Kidney (tissue), 14 donors: Measurements from ENCODE around the gene L3MBTL4. TPM values are rescaled to one million over a fixed set of nuclear protein-coding genes. Genes with fewer than 3 reads are reported as not detected.

ENCODE experiments used
- DNase-seq, 5 donors: peaks; one replicate each; pipeline ENCODE4 v3.0.0-alpha.2; 2013 to 2020
- FAIRE-seq: peaks from 2 replicates; lab custom pipeline; 2012; peaks lifted over from hg19 to GRCh38; lab: Jason Lieb, UNC
- H3K27ac ChIP-seq, 2 donors: one replicate each; pipeline ENCODE4 v1.7.0; 2013; ENCODE audit warnings: low read depth in 2 of 2, low read length in 2 of 2, inconsistent platforms in 1 of 2
- H3K27me3 ChIP-seq: one replicate; pipeline ENCODE4 v1.7.1; 2013; ENCODE audit warnings: low read length, inconsistent platforms; ENCODE audit not compliant: control insufficient read depth, insufficient read depth
- H3K36me3 ChIP-seq, 3 donors: one replicate each; pipeline versions ENCODE4 v1.7.0 to v1.7.1; 2013; ENCODE audit warnings: low read length in 3 of 3, control low read depth in 1 of 3, inconsistent platforms in 1 of 3; ENCODE audit not compliant: insufficient read depth in 3 of 3, control insufficient read depth in 2 of 3
- H3K4me1 ChIP-seq, 3 donors: one replicate each; pipeline versions ENCODE4 v1.7.0 to v1.7.1; 2013; ENCODE audit warnings: low read length in 3 of 3, inconsistent platforms in 1 of 3, low read depth in 1 of 3; ENCODE audit not compliant: control insufficient read depth in 2 of 3, insufficient read depth in 2 of 3
- H3K4me3 ChIP-seq, 3 donors: one replicate each; pipeline versions ENCODE4 v1.7.0 to v1.8.1; 2013; ENCODE audit warnings: low read length in 3 of 3, control low read depth in 1 of 3, inconsistent platforms in 1 of 3
- H3K9ac ChIP-seq, 3 donors: one replicate each; pipeline versions ENCODE4 v1.7.0 to v1.7.1; 2013; ENCODE audit warnings: low read length in 3 of 3, control low read depth in 1 of 3, inconsistent platforms in 1 of 3
- H3K9me3 ChIP-seq, 3 donors: one replicate each; pipeline versions ENCODE4 v1.7.0 to v1.7.1; 2013; ENCODE audit warnings: low read length in 3 of 3, control low read depth in 1 of 3, inconsistent platforms in 1 of 3; ENCODE audit not compliant: control insufficient read depth in 2 of 3, insufficient read depth in 1 of 3
- intact Hi-C: fragments of 100-400 bp; cut with DNase I; formaldehyde crosslinking; loops from one replicate; pipeline ENCODE4 v1.11.1; 2022
- polyA plus RNA-seq: library from polyadenylated mRNA; stranded (reverse); fragments of 350-450 nt; fragmentation: Illumina TruSeq; extraction: RNeasy Lipid Tissue Mini Kit (QIAGEN cat#74804); gene quantifications from one replicate; pipeline ENCODE4 v1.2.3, GENCODE V29; 2014; ENCODE audit warnings: low read depth, low replicate concordance; ENCODE audit not compliant: insufficient read depth
- total RNA-seq: library from RNA; stranded (reverse); fragmentation: NEBNext Ultra II Directional; extraction: Animal tissue kit (Norgen Biotek cat#: 25700); gene quantifications from one replicate; pipeline ENCODE4 v1.2.1, GENCODE V29; 2021
- TF ChIP-seq, protein P1 (sequence below): IDR thresholded peaks from 3 replicates; pipeline ENCODE4 v1.5.1; 2012; ENCODE audit warnings: mild to moderate bottlenecking, moderate library complexity, borderline replicate concordance; ENCODE audit not compliant: insufficient read depth; ENCODE audit errors: extremely low read depth
- donor health status: control.
- donor health status: control.
- donor health status: control.
- donor health status: control.
- donor health status: control.
- donor health status: DM: yes; HTN: yes; CAD: no.
- donor health status: Normal renal cell carcinoma (clear cell type).

The L3MBTL4 gene
- total and polyA plus RNA-seq, 2 donors from 2014 or later, result 3.9 to 15.2 TPM

DNA sequence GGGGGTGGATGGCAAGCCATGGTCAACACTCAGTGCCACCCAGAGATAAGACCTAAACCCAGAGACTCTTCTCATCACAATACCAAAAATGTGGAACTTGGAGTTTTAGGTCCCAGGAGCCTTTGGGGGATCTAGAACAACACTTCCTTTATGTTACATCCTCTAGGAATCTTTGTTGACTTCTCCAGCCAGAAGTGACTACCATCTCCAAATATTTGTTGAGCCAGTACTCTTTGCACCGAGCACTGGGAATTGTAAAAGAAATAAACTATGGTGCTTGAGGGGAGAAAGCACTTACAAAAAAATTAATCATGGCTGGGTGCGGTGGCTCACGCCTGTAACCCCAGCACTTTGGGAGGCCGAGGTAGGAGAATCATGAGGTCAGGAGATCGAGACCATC, 399.3 kb downstream of the L3MBTL4 start:
- FAIRE-seq, result no peak
- Histone ChIP-seq H3K9ac (no peak overlapping the region), H3K4me3 (no peak overlapping the region), H3K9me3 (no peaks in the 10 kb centered on the region), H3K4me1 (no peaks in the 10 kb centered on the region), H3K36me3 (no peaks in the 10 kb centered on the region), H3K27ac (no peak overlapping the region), H3K27me3 (no peaks in the 10 kb centered on the region)
- intact Hi-C loops, result no loop called here
- no peak for DNase-seq
- TF ChIP-seq, protein P1, sequence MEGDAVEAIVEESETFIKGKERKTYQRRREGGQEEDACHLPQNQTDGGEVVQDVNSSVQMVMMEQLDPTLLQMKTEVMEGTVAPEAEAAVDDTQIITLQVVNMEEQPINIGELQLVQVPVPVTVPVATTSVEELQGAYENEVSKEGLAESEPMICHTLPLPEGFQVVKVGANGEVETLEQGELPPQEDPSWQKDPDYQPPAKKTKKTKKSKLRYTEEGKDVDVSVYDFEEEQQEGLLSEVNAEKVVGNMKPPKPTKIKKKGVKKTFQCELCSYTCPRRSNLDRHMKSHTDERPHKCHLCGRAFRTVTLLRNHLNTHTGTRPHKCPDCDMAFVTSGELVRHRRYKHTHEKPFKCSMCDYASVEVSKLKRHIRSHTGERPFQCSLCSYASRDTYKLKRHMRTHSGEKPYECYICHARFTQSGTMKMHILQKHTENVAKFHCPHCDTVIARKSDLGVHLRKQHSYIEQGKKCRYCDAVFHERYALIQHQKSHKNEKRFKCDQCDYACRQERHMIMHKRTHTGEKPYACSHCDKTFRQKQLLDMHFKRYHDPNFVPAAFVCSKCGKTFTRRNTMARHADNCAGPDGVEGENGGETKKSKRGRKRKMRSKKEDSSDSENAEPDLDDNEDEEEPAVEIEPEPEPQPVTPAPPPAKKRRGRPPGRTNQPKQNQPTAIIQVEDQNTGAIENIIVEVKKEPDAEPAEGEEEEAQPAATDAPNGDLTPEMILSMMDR, result no peak

DNA sequence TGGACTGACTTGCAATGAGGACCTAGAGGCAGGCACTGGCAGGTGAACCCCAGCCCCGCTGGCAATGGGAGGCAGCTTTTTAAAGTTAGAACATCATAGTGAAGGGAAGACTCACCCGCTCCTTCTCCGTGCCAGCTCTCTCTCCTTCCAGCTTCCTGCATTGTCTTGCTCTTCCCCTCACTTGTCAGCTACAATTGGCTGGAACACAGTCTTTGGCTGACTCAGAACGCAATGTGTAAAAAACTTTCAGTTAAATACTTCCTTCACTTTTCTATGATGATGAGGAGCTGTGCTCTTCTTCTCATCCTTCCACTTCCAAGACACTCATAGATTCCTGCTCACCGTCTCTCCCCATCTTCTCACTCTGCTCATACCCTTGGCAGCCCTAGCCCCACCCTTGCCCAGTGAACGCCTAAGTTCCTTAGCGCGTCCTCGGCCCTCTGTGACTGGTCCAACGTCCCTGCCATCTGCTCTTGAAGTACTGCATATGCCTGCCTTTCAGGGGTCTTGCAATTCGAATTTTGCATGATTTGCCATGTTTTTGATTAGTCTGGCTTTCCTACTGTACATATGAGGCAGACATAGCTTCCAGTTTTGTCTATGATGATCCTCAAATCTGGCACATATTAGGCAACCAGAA, 401.4 kb downstream of the L3MBTL4 start:
- TF ChIP-seq, protein P1, result no peak
- Histone ChIP-seq H3K9ac (no peak overlapping the region), H3K27ac (no peak overlapping the region), H3K4me1 (no peaks in the 10 kb centered on the region), H3K36me3 (no peaks in the 10 kb centered on the region), H3K4me3 (no peak overlapping the region), H3K27me3 (no peaks in the 10 kb centered on the region), H3K9me3 (no peaks in the 10 kb centered on the region)
- no peak for FAIRE-seq
- intact Hi-C loops, result no loop called here
- no peak for DNase-seq

DNA sequence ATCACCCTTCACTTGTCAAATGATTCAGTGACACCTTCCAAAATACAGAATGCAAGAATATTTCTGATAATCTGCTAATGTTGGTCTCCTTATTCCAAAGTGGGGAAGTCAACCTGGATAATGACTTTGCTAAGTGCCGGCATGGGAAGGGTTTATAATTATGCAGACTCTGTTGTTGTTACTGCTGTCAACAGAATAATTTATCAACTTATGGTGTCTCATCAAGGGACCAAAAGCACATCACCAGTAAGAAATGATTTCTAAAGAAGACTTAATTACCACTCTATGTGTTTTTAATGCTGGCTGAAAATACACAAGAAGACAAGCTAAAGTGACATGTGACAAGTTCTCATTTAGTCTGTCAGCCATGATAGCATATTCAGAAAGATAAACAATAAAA, 403.8 kb downstream of the L3MBTL4 start:
- FAIRE-seq (no peak), DNase-seq (no peak)

More for the DNA sequence above, 403.8 kb downstream of the L3MBTL4 start:
- Histone ChIP-seq H3K27ac (no peak overlapping the region), H3K9ac (no peak overlapping the region), H3K36me3 (no peaks in the 10 kb centered on the region), H3K4me1 (no peaks in the 10 kb centered on the region), H3K27me3 (no peaks in the 10 kb centered on the region), H3K9me3 (no peaks in the 10 kb centered on the region), H3K4me3 (no peak overlapping the region)
- TF ChIP-seq, protein P1, result no peak
- intact Hi-C loops, result no loop called here
